Body of pancreas (tissue), 4 donors: ENCODE measurements around the gene FBXW8.

Experiments
- CTCF ChIP-seq, 7 experiments: fragments of 450-650 bp in 4 of 7; fragments of 200-600 bp in 3 of 7; sonication (generic) in 3 of 7; IDR thresholded peaks; one replicate each; pipeline ENCODE4 v1.5.1; 2016 to 2019; ENCODE audit warnings: antibody characterized with exemption in 7 of 7
- POLR2A ChIP-seq, 3 donors: fragments of 450-650 bp; IDR thresholded peaks; one replicate each; pipeline ENCODE4 v1.6.1; 2016; ENCODE audit warnings: antibody characterized with exemption in 3 of 3, mild to moderate bottlenecking in 2 of 3

GRCh38 chr12:117026921-117027250 lies 116.1 kb downstream of the FBXW8 start:
- no peak for TF ChIP-seq CTCF (IDR thresholded peaks at IDR 0.05)
- TF ChIP-seq POLR2A (IDR thresholded peaks at IDR 0.05) = no peak
